Loucy (cell line): ENCODE data around the gene MBLAC1.

Experiments used
- CTCF ChIP-seq: fragments of 200-600 bp; sonication (generic); conservative IDR thresholded peaks from 2 replicates; pipeline ENCODE4 v1.5.1; 2014; ENCODE audit warnings: mild to moderate bottlenecking, antibody characterized with exemption, low read length
- EZH2phosphoT487 ChIP-seq: fragments of 200-600 bp; IDR thresholded peaks from 2 replicates; pipeline ENCODE4 v1.6.1; 2018; ENCODE audit warnings: antibody characterized with exemption, mild to moderate bottlenecking, moderate library complexity, borderline replicate concordance

- TF ChIP-seq CTCF (no peak), EZH2phosphoT487 (no peak)
These were observed 37.1 kb upstream of the MBLAC1 start for GRCh38 chr7:100089458-100090196.
